VCaP (cell line): ENCODE measurements around the gene DOCK4.

Source experiments
- H3K27ac ChIP-seq: fragments of 450-650 bp; 2 replicates; pipeline ENCODE4 v1.5.1; 2017
- CTCF ChIP-seq: fragments of 450-650 bp; conservative IDR thresholded peaks from 2 replicates; pipeline ENCODE4 v1.5.1; 2017; ENCODE audit warnings: mild to moderate bottlenecking, moderate library complexity

DOCK4 gene

GRCh38 chr7:111823826-111824225 lies 382.4 kb downstream of the DOCK4 start:
- no peak for TF ChIP-seq CTCF
- no peak overlapping the region for H3K27ac ChIP-seq

DNA sequence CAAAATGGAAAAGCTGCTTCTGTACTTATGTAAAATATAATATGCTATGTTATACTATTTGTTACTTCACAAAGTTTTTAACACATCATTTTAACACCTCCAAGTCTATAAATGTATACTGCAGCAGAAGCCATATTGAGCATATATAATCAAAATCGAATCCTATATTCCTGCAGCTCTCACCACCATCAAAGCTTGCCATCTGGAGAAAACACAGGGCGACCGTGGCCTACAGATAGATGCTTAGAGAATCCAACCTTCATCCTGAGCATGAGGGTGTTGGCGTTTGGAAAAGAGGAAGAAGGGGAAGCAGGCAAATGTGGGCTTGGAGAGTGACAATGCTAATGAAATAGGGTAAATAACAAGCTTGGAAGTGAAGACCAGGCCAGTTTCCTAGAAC lies 385.2 kb downstream of the DOCK4 start:
- H3K27ac ChIP-seq: no peak overlapping the region
- no peak for TF ChIP-seq CTCF

DNA sequence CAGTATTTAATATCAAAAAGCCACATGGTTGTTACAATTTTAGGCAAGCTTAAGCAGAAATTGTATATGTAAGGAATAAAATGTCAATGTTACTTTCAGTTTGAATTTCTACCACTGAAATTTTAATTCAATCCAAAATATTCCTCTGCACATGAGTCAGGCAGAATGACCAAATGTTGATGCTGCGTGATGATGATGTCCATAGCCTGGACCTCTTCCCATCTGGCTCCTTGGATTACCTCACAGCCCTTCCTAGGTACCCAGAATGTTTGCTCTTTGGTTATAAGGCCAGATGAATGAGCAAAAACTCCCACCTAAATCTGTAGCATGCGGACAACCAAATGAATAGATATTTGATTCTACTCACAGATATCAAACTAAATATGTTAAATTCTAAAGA lies 385.6 kb downstream of the DOCK4 start:
- no peak overlapping the region for H3K27ac ChIP-seq
- no peak for TF ChIP-seq CTCF

- no peak overlapping the region for H3K27ac ChIP-seq
- TF ChIP-seq CTCF: no peak
These were observed 386.1 kb downstream of the DOCK4 start for GRCh38 chr7:111820121-111820520.

GRCh38 chr7:111815354-111815753 lies 390.8 kb downstream of the DOCK4 start:
- H3K27ac ChIP-seq: no peak overlapping the region
- no peak for TF ChIP-seq CTCF

DNA sequence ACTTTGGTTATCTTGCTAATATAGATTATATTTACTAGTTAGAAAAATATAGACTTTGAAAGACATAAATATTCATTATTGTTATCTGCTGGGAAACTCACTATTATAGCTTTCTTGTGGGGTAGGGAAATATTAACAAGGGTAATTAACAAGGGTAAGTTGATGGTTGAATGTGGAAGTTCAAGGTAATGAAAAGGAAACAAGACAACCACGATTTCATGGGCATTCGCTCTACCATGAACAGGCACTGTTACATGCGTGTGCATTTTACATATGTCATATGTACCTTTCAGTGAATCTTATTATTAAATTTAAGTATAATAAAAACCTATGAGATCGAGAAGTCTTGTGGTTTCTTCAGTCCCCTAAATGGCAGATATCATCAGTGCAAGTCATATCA lies 392.9 kb downstream of the DOCK4 start:
- no peak for TF ChIP-seq CTCF

DNA sequence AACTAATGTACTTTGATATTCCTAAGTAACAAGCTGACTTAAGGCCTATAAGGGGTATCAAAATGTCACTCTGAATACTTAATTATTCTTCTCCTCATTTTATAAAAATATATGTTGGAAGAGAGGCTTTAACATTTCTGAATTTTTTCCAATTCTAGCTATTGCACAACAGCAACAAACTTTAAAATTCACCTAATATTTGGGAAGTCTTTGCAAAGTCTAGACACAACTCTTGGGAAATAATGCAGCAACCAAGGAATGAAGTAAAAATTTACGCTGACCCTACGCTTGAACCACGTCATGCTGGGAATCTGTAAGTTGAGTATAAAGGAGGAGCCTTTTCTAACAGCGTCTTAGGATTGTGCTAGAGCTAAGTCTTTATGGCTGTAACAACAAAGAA lies 400.0 kb downstream of the DOCK4 start:
- no peak overlapping the region for H3K27ac ChIP-seq
- no peak for TF ChIP-seq CTCF

More for the DNA sequence above, 392.9 kb downstream of the DOCK4 start:
- H3K27ac ChIP-seq: no peak overlapping the region
